ENCODE measurements around the gene CEP192. TPM values are rescaled to one million over a fixed set of nuclear protein-coding genes. Genes with fewer than 3 reads are reported as not detected.

The CEP192 gene
- polyA plus RNA-seq, 1 of the 3 experiments (the other 2 are of a cell fraction): 9.4 TPM

GRCh38 chr18:13139885-13140450, 148.8 kb downstream of the CEP192 start:
- H3K27me3 ChIP-seq (ENCODE audit: insufficient read depth): no peaks in the 10 kb centered on the region; the same call in 1 of the 2 replicates
- 77% methylated on average over 12 of the region's 12 CpGs for WGBS (ENCODE audit: low lambda C conversion rate)
- ChIA-PET POLR2A (no interaction called here), CTCF (interaction anchor here (1.0 to 2.5 kb wide), 5 partner anchors 20 to 76 kb away, joined by 3 to 7 read pairs (median 5); no protein-coding TSS in a partner anchor)
- H2AFZ ChIP-seq (ENCODE audit: low read depth): no peak overlapping the region
- H3K9me2 ChIP-seq: no peaks in the 10 kb centered on the region
- 0 out of 2 replicates have a peak, but pooled peaks have one; percentile 3 for TF ChIP-seq RAD21 (IDR thresholded peaks at IDR 0.05; ENCODE audit: low read length)
- no peak for TF ChIP-seq YY1 (IDR thresholded peaks at IDR 0.05; ENCODE audit: low read depth)
- no peak overlapping the region for H3K4me2 ChIP-seq
- H3K9me3 ChIP-seq: no peaks in the 10 kb centered on the region
- H3K4me1 ChIP-seq (ENCODE audit: control insufficient read depth in 1 of 2, insufficient read depth in 2 of 2, low read depth in 1 of 2, low read length in 1 of 2): peaks cover 0 to 7% of the 10 kb centered on the region in 2 experiments; a peak in 1 of 4 replicates
- no peaks in the 10 kb centered on the region for H3K36me3 ChIP-seq (replicated peaks in 1 of 2; ENCODE audit: control insufficient read depth in 1 of 2, insufficient read depth in 2 of 2, low read length in 1 of 2)
- H4K20me1 ChIP-seq (ENCODE audit: insufficient read depth): no peaks in the 10 kb centered on the region
- no peak overlapping the region for H3K27ac ChIP-seq (ENCODE audit: low read depth in 2 of 2, low read length in 1 of 2)
- H3K79me2 ChIP-seq (ENCODE audit: insufficient read depth): no peaks in the 10 kb centered on the region
- no peak for DNase-seq
- no peak overlapping the region for H3K9ac ChIP-seq
- H3F3A ChIP-seq (replicated peaks; ENCODE audit: insufficient read depth): no peaks in the 10 kb centered on the region
- no peak overlapping the region for H3K4me3 ChIP-seq (ENCODE audit: low read depth in 2 of 2, low read length in 1 of 2)

DNA sequence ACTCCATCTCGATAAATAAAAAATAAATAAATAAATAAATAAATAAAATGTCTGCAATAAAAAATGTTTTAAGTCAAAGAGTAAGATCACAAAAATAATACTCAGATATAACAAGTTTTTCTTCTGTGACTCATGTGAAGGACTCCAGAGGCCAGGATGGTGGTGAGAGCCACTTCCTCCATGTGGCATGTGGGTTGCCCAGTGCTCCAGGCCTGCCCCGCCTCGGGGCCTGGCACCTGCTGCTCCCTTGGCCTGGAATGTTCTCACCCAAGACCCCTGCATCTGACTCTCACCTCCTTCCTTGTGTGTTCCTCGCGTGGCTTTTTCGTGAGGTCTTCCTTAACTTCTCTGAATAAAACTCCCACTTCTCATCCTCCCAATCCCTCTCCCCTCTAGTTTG, 150.0 kb downstream of the CEP192 start:
- no peak overlapping the region for H3K4me2 ChIP-seq
- H3K9me3 ChIP-seq: no peaks in the 10 kb centered on the region
- no peak overlapping the region for H2AFZ ChIP-seq (ENCODE audit: low read depth)
- TF ChIP-seq, protein P1, sequence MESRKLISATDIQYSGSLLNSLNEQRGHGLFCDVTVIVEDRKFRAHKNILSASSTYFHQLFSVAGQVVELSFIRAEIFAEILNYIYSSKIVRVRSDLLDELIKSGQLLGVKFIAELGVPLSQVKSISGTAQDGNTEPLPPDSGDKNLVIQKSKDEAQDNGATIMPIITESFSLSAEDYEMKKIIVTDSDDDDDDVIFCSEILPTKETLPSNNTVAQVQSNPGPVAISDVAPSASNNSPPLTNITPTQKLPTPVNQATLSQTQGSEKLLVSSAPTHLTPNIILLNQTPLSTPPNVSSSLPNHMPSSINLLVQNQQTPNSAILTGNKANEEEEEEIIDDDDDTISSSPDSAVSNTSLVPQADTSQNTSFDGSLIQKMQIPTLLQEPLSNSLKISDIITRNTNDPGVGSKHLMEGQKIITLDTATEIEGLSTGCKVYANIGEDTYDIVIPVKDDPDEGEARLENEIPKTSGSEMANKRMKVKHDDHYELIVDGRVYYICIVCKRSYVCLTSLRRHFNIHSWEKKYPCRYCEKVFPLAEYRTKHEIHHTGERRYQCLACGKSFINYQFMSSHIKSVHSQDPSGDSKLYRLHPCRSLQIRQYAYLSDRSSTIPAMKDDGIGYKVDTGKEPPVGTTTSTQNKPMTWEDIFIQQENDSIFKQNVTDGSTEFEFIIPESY (IDR thresholded peaks at IDR 0.05; ENCODE audit: borderline replicate concordance, low read depth): no peak
- TF ChIP-seq GABPA (IDR thresholded peaks at IDR 0.05; ENCODE audit: low read depth) (no peak), RXRA (IDR thresholded peaks at IDR 0.05; ENCODE audit: borderline replicate concordance, low read depth) (no peak), RAD21 (IDR thresholded peaks at IDR 0.05; ENCODE audit: low read length) (no peak)
- H3K4me1 ChIP-seq (ENCODE audit: control insufficient read depth in 1 of 2, insufficient read depth in 2 of 2, low read depth in 1 of 2, low read length in 1 of 2): peaks cover 0 to 7% of the 10 kb centered on the region in 2 experiments; a peak in 1 of 4 replicates
- ChIA-PET POLR2A (no interaction called here), CTCF (interaction anchor here (2.0 to 2.5 kb wide), 2 partner anchors 18 to 28 kb away, joined by 7 read pairs; no protein-coding TSS in a partner anchor)
- no peaks in the 10 kb centered on the region for H3K9me2 ChIP-seq
- no peak overlapping the region for H3K9ac ChIP-seq
- H3F3A ChIP-seq (replicated peaks; ENCODE audit: insufficient read depth): no peaks in the 10 kb centered on the region
- WGBS (ENCODE audit: low lambda C conversion rate): 87% methylated on average over 6 of the region's 6 CpGs
- DNase-seq: no peak
- no peaks in the 10 kb centered on the region for H4K20me1 ChIP-seq (ENCODE audit: insufficient read depth)
- H3K36me3 ChIP-seq (replicated peaks in 1 of 2; ENCODE audit: control insufficient read depth in 1 of 2, insufficient read depth in 2 of 2, low read length in 1 of 2): no peaks in the 10 kb centered on the region
- no peak overlapping the region for H3K4me3 ChIP-seq (ENCODE audit: low read depth in 2 of 2, low read length in 1 of 2)
- no peaks in the 10 kb centered on the region for H3K79me2 ChIP-seq (ENCODE audit: insufficient read depth)
- no peaks in the 10 kb centered on the region; the same call in 1 of the 2 replicates for H3K27me3 ChIP-seq (ENCODE audit: insufficient read depth)
- no peak overlapping the region for H3K27ac ChIP-seq (ENCODE audit: low read depth in 2 of 2, low read length in 1 of 2)

DNA sequence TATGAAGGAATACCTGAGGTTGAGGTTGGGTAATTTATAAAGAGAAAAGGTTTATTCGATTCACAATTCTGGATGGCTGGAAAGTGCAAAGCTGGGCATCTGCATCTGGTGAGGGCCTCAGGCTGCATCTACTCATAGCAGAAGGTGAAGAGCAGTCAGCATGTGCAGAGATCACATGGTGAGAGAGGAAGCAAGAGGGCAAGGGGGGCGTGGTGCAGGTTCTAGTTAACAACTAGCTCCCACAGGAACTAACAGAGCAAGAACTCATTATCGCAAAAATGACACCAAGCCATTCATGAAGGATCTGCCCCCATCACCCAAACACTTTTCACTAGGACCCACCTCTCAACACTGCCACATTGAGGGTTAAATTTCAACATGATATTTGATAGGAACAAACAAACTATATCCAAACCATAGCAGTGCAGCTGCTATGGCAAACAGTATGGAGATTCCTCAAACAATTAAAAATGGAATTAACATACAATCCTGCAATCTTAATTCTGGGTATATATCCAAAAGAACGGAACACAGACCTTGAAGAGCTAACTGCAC, 154.6 kb downstream of the CEP192 start:
- Histone ChIP-seq H3F3A (replicated peaks; ENCODE audit: insufficient read depth) (no peaks in the 10 kb centered on the region), H4K20me1 (ENCODE audit: insufficient read depth) (no peaks in the 10 kb centered on the region), H3K27me3 (ENCODE audit: insufficient read depth) (no peaks in the 10 kb centered on the region), H3K36me3 (replicated peaks in 1 of 2; ENCODE audit: control insufficient read depth in 1 of 2, insufficient read depth in 2 of 2, low read length in 1 of 2) (no peaks in the 10 kb centered on the region), H2AFZ (ENCODE audit: low read depth) (no peak overlapping the region), H3K4me3 (ENCODE audit: low read depth in 2 of 2, low read length in 1 of 2) (no peak overlapping the region), H3K9me2 (no peaks in the 10 kb centered on the region), H3K9ac (no peak overlapping the region), H3K4me2 (no peak overlapping the region), H3K27ac (ENCODE audit: low read depth in 2 of 2, low read length in 1 of 2) (no peak overlapping the region), H3K4me1 (ENCODE audit: control insufficient read depth in 1 of 2, insufficient read depth in 2 of 2, low read depth in 1 of 2, low read length in 1 of 2) (no peaks in the 10 kb centered on the region), H3K79me2 (ENCODE audit: insufficient read depth) (no peaks in the 10 kb centered on the region), H3K9me3 (no peaks in the 10 kb centered on the region)
- DNase-seq: no peak
- POLR2A ChIA-PET: no interaction called here
- CTCF ChIA-PET: interaction anchor here (0.8 kb wide), 1 partner anchor 14 kb away, joined by 3 read pairs; no protein-coding TSS in a partner anchor
- TF ChIP-seq FOXJ3 (CRISPR knock-in tag; IDR thresholded peaks at IDR 0.05): no peak
- TF ChIP-seq REST (IDR thresholded peaks at IDR 0.05; ENCODE audit: low read depth, low read length): no peak
- no peak for TF ChIP-seq FOXM1 (IDR thresholded peaks at IDR 0.05; ENCODE audit: low read depth)
- no peak for TF ChIP-seq RFX5 (IDR thresholded peaks at IDR 0.05; ENCODE audit: low read length)
- no peak for TF ChIP-seq RCOR1 (IDR thresholded peaks at IDR 0.05; ENCODE audit: low read length)
- no peak for TF ChIP-seq ELF1 (IDR thresholded peaks at IDR 0.05)
- TF ChIP-seq NRF1 (IDR thresholded peaks at IDR 0.05; ENCODE audit: low read depth, low read length): no peak
- no peak for TF ChIP-seq YY1 (IDR thresholded peaks at IDR 0.05; ENCODE audit: low read depth)
- TF ChIP-seq GABPA (IDR thresholded peaks at IDR 0.05; ENCODE audit: low read depth): no peak
- no peak for TF ChIP-seq EP300 (IDR thresholded peaks at IDR 0.05; ENCODE audit: borderline replicate concordance in 1 of 2, low read depth in 1 of 2, low read length in 1 of 2)
- WGBS (ENCODE audit: low lambda C conversion rate): 50% methylated on average over 4 of the region's 4 CpGs

All from SK-N-SH (cell line).